Measurements from ENCODE around the gene EPAS1.

EPAS1 gene

DNA sequence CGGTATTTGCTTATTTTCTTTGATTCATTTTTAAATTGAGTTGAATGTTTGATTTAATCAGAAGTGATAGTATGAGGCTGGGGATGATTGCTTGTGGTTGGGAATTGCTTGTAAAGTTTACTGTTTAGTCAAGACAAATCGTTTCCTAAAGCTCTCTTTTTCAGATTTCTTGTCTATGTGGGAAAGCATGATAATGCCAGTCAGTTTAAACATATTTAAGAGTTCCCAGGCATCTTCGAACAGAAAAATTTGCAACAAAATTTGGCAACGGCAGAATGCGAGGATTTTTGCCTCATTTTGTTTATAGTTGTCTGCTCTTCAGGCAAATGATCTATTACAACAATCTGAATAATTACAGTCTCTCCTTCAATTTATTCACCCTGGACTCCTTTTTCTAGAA is 22.5 kb downstream of the EPAS1 start:
- no peak for DNase-seq (ENCODE audit: low read depth)
- H3K4me3 ChIP-seq (ENCODE audit: low read length): no peak overlapping the region
- TF ChIP-seq CTCF (conservative IDR thresholded peaks at IDR 0.05; ENCODE audit: low read depth, low read length): no peak

- no peak for TF ChIP-seq CTCF (conservative IDR thresholded peaks at IDR 0.05; ENCODE audit: low read depth, low read length)
- no peak overlapping the region for H3K4me3 ChIP-seq (ENCODE audit: low read length)
- no peak for DNase-seq (ENCODE audit: low read depth)
Observed at GRCh38 chr2:46320141-46320567, 22.9 kb downstream of the EPAS1 start.

GRCh38 chr2:46323730-46324129 is 26.5 kb downstream of the EPAS1 start:
- no peak for DNase-seq (ENCODE audit: low read depth)
- H3K4me3 ChIP-seq (ENCODE audit: low read length): no peak overlapping the region
- no peak for TF ChIP-seq CTCF (conservative IDR thresholded peaks at IDR 0.05; ENCODE audit: low read depth, low read length)

DNA sequence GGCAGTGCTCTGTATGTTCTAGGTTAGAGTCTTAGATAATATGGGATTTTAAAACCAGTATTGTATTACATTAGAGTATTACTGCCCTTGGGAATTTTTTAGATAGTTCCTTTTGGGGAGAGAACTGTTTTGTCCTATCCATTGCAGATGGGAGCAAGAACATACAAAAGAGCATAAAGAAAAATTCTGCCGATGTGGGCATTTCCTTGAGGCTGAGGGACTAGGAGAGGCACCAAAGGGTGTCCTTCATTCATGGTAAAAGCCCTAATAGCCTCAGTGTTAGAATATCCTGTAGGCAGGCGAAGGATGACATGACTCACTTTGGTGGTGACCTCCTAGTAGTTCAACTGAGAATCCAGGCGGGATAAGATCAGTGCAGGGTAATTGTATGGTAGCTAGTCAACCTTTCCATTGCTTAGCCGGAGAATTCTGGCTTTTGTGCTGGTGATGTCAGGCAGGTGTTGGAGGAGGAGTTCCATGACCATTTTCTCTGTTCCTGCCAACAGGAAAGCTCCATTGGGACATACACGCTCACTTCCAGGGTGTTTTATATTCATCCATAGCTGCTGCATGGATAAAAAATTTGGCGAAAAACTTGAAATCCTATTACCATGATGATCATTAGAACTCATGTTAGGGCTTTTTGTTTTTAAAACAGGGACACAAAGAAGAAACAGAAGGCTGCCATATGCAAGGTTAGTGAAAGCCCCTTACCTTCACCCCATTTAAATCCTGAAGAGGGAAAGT is 28.1 kb downstream of the EPAS1 start:
- no peak for DNase-seq (ENCODE audit: low read depth)
- no peak overlapping the region for H3K4me3 ChIP-seq (ENCODE audit: low read length)
- no peak for TF ChIP-seq CTCF (conservative IDR thresholded peaks at IDR 0.05; ENCODE audit: low read depth, low read length)

GRCh38 chr2:46326231-46326980 is 29.2 kb downstream of the EPAS1 start:
- no peak for TF ChIP-seq CTCF (conservative IDR thresholded peaks at IDR 0.05; ENCODE audit: low read depth, low read length)
- no peak for DNase-seq (ENCODE audit: low read depth)
- no peak overlapping the region for H3K4me3 ChIP-seq (ENCODE audit: low read length)

GRCh38 chr2:46327627-46328026 is 30.4 kb downstream of the EPAS1 start:
- no peak overlapping the region for H3K4me3 ChIP-seq (ENCODE audit: low read length)
- no peak for DNase-seq (ENCODE audit: low read depth)
- TF ChIP-seq CTCF (conservative IDR thresholded peaks at IDR 0.05; ENCODE audit: low read depth, low read length): peak; percentile 46

- no peak for TF ChIP-seq CTCF (conservative IDR thresholded peaks at IDR 0.05; ENCODE audit: low read depth, low read length)
- H3K4me3 ChIP-seq (ENCODE audit: low read length): no peak overlapping the region
- no peak for DNase-seq (ENCODE audit: low read depth)
Observed at GRCh38 chr2:46328291-46328690, 31.1 kb downstream of the EPAS1 start.

All from retinal pigment epithelial cell (primary cell).